ENCODE measurements around the gene MAMSTR. TPM values are rescaled to one million over a fixed set of nuclear protein-coding genes. Genes with fewer than 3 reads are reported as not detected.
"Not testable (repeated sequence)": the region's sequence is repeated elsewhere in the genome, so short reads cannot be mapped to it uniquely, and the experiment has no call there.

MAMSTR gene
- total and polyA plus RNA-seq, 9 of the 15 experiments (the other 6 are each of a cell fraction or from before 2014, with no cell fraction given), result 0.08 to 1.00 (median 0.40) TPM; not detected in 1

DNA sequence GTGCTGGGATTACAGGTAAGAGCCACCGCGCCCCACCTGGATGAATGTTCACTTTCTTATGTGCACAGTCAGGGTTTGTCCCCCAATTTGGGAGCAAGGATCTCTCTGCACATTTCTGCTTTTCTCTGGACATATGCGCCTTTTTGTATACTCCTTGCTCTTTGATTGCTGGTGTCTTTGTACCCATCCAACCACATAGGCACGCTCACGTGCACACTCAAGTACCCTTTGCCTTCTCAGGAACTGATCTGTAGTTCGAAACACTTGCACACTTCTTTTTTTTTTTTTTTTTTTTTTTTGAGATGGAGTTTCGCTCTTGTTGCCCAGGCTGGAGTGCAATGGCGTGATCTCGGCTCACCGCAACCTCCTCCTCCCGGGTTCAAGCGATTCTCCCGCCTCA is 1.4 kb downstream of the MAMSTR start:
- H3K9me1 ChIP-seq (ENCODE audit: control insufficient read depth, insufficient read depth, low read length); H3K27ac ChIP-seq (ENCODE audit: extremely low read depth, low read depth, low read length); H3K4me2 ChIP-seq (ENCODE audit: insufficient read depth, low read length); CTCF ChIA-PET (ENCODE audit: low intra/inter-chr PET ratio); ATAC-seq; H3K9me3 ChIP-seq (replicated peaks; ENCODE audit: control insufficient read depth, insufficient read depth, low read depth, low read length); H2AFZ ChIP-seq (ENCODE audit: low read depth, low read length); FAIRE-seq; BruUV-seq (replicated peaks); H3K4me3 ChIP-seq; H4K20me1 ChIP-seq (replicated peaks; ENCODE audit: control insufficient read depth, insufficient read depth, low read length); H3K79me2 ChIP-seq (ENCODE audit: control insufficient read depth, insufficient read depth, low read length); in situ Hi-C loops (cut with MboI); DNase-seq (ENCODE audit: extremely low read depth in 1 of 4, low spot score in 3 of 4); H3K9ac ChIP-seq (ENCODE audit: insufficient read depth in 1 of 2, low read depth in 2 of 2, low read length in 2 of 2); H3K36me3 ChIP-seq (ENCODE audit: control insufficient read depth, insufficient read depth, low read length); H3K27me3 ChIP-seq (ENCODE audit: control insufficient read depth in 2 of 2, insufficient read depth in 2 of 2, low read length in 2 of 2); intact Hi-C loops (cut with micrococcal nuclease): not testable (repeated sequence)
- WGBS (ENCODE audit: insufficient coverage, low coverage, missing lambda C conversion rate), result 85% methylated on average over 7 of the region's 13 CpGs
- POLR2A ChIA-PET, result interaction anchor here (1.1 kb wide), 1 partner anchor 57 kb away, joined by 3 read pairs; no protein-coding TSS in a partner anchor
- H3K4me1 ChIP-seq (replicated peaks in 1 of 2; ENCODE audit: control insufficient read depth in 2 of 2, insufficient read depth in 2 of 2, low read length in 2 of 2), result peaks cover 19 to 69% of the 10 kb centered on the region in 2 experiments

DNA sequence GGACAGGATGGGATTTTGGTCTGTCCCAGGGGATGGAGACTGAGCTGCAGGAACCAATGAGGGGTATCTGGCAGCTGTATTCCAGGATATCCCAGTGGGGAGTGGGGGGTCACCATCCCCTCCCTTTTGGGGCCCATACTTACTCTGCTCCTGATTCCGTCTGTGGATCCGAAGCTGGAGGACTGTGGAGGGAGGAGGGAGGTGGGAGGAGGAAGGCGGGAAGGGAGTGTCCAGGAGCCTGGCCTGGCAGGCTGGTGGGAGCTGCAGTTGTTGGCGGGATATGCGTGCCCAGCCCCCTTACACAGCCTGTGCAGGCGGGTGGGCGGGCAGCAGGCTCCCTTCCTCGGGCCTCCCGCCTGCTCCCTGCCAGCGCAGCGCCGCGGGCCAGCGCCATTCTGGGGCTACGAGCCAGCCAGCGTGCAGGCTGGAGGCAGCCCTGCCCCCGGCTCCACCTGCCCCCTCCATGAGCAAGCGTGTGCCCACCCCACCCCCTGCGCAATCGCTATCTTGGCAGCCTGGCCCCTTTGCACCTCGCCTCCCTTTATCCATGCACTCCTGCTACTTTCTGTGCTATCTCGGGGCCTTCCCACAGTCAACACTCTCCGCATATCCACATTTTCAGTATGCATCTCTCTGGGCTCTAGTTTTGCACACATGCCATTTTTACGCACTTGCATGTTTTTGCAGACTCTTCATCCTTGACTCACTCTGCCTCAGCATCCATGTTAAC is 2.8 kb downstream of the MAMSTR start:
- intact Hi-C loops (cut with micrococcal nuclease) (no loop called here), in situ Hi-C loops (cut with MboI) (no loop called here)
- BruUV-seq (replicated peaks), result no TSS peak
- Histone ChIP-seq H3K4me2 (ENCODE audit: insufficient read depth, low read length) (no peak overlapping the region), H3K27ac (ENCODE audit: extremely low read depth, low read depth, low read length) (no peak overlapping the region), H4K20me1 (replicated peaks; ENCODE audit: control insufficient read depth, insufficient read depth, low read length) (no peaks in the 10 kb centered on the region), H3K4me1 (replicated peaks in 1 of 2; ENCODE audit: control insufficient read depth in 2 of 2, insufficient read depth in 2 of 2, low read length in 2 of 2) (peaks cover 21 to 68% of the 10 kb centered on the region in 2 experiments), H3K27me3 (ENCODE audit: control insufficient read depth in 2 of 2, insufficient read depth in 2 of 2, low read length in 2 of 2) (no peaks in the 10 kb centered on the region), H3K9ac (ENCODE audit: insufficient read depth in 1 of 2, low read depth in 2 of 2, low read length in 2 of 2) (peak overlapping the region in 1 of 2 experiments; percentile 52; a peak in 2 of 4 replicates), H3K4me3 (no peak overlapping the region), H3K9me3 (replicated peaks; ENCODE audit: control insufficient read depth, insufficient read depth, low read depth, low read length) (no peaks in the 10 kb centered on the region), H3K79me2 (ENCODE audit: control insufficient read depth, insufficient read depth, low read length) (peaks cover 7% of the 10 kb centered on the region; the same call in 1 of the 3 replicates), H3K36me3 (ENCODE audit: control insufficient read depth, insufficient read depth, low read length) (no peaks in the 10 kb centered on the region), H3K9me1 (ENCODE audit: control insufficient read depth, insufficient read depth, low read length) (no peaks in the 10 kb centered on the region), H2AFZ (ENCODE audit: low read depth, low read length) (no peak overlapping the region)
- CTCF ChIA-PET (ENCODE audit: low intra/inter-chr PET ratio), result no interaction called here
- TF ChIP-seq, protein P1, sequence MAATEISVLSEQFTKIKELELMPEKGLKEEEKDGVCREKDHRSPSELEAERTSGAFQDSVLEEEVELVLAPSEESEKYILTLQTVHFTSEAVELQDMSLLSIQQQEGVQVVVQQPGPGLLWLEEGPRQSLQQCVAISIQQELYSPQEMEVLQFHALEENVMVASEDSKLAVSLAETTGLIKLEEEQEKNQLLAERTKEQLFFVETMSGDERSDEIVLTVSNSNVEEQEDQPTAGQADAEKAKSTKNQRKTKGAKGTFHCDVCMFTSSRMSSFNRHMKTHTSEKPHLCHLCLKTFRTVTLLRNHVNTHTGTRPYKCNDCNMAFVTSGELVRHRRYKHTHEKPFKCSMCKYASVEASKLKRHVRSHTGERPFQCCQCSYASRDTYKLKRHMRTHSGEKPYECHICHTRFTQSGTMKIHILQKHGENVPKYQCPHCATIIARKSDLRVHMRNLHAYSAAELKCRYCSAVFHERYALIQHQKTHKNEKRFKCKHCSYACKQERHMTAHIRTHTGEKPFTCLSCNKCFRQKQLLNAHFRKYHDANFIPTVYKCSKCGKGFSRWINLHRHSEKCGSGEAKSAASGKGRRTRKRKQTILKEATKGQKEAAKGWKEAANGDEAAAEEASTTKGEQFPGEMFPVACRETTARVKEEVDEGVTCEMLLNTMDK (IDR thresholded peaks at IDR 0.05; ENCODE audit: borderline replicate concordance, insufficient read depth, low read depth, low read length, poor library complexity, severe bottlenecking), result no peak
- no peak for TF ChIP-seq POU5F1 (IDR thresholded peaks at IDR 0.05; ENCODE audit: borderline replicate concordance, low read depth, low read length, partially characterized antibody)
- no peak for TF ChIP-seq ZZZ3 (IDR thresholded peaks at IDR 0.05)
- TF ChIP-seq ZNF165 (CRISPR knock-in tag; IDR thresholded peaks at IDR 0.05; ENCODE audit: borderline replicate concordance), result no peak
- no peak for TF ChIP-seq ZNF444 (CRISPR knock-in tag; IDR thresholded peaks at IDR 0.05)
- TF ChIP-seq ZNF324 (CRISPR knock-in tag; IDR thresholded peaks at IDR 0.05), result no peak
- TF ChIP-seq ZNF263 (CRISPR knock-in tag; IDR thresholded peaks at IDR 0.05; ENCODE audit: borderline replicate concordance), result peak; percentile 78
- 67% methylated on average over 9 of the region's 24 CpGs for WGBS (ENCODE audit: insufficient coverage, low coverage, missing lambda C conversion rate)
- POLR2A ChIA-PET, result interaction anchor here (1.0 to 1.3 kb wide), 2 partner anchors 9 to 19 kb away, joined by 3 to 6 read pairs; no protein-coding TSS in a partner anchor
- no peak for DNase-seq (ENCODE audit: extremely low read depth in 1 of 4, low spot score in 3 of 4)
- no peak for ATAC-seq
- no peak for FAIRE-seq

Measured in K562 (cell line).